Endothelial cell of umbilical vein (primary cell): ENCODE measurements around the gene CD47. TPM values are rescaled to one million over a fixed set of nuclear protein-coding genes. Genes with fewer than 3 reads are reported as not detected.

Source experiments
- BruUV-seq: library from RNA; stranded (reverse); fragments of 400-500 nt; replicated peaks from 2 replicates; lab custom pipeline; 2021; lab: Mats Ljungman, UMichigan
- CTCF ChIA-PET: fragments of 300-600, 350-600 bp; sonication (Branson Sonifier 250); formaldehyde crosslinking; loops from one replicate; lab custom pipeline; 2021; ENCODE audit warnings: antibody characterized with exemption, inconsistent platforms; lab: Charles Lee
- POLR2A ChIA-PET: fragments of 300-600, 350-600 bp; sonication (Branson Sonifier 250); formaldehyde crosslinking; loops from one replicate; lab custom pipeline; 2021; ENCODE audit warnings: antibody characterized with exemption, inconsistent platforms; lab: Charles Lee
- DNase-seq: peaks from one replicate; pipeline ENCODE4 v3.0.0-alpha.2; 2011; ENCODE audit warnings: low read depth, low spot score
- FAIRE-seq: peaks from 2 replicates; lab custom pipeline; 2011; peaks lifted over from hg19 to GRCh38; lab: Jason Lieb, UNC
- H2AFZ ChIP-seq: 2 replicates; pipeline ENCODE4 v1.6.0; 2012; ENCODE audit warnings: low read depth, low read length, control low read depth, inconsistent platforms
- H3K27ac ChIP-seq: 2 replicates; pipeline ENCODE4 v1.5.1; 2011; ENCODE audit warnings: low read depth, mild to moderate bottlenecking, control low read depth, low read length, moderate library complexity; ENCODE audit not compliant: insufficient read depth
- H3K27me3 ChIP-seq, 2 experiments: 2 replicates each; pipeline versions ENCODE4 v1.6.0 to v1.6.1; 2011; ENCODE audit warnings: low read length in 2 of 2, mixed read lengths in 1 of 2; ENCODE audit not compliant: control insufficient read depth in 2 of 2, insufficient read depth in 2 of 2
- H3K36me3 ChIP-seq, 2 experiments: 2 replicates in 1 of 2; 3 replicates in 1 of 2; pipeline ENCODE4 v1.5.1; 2011; ENCODE audit warnings: low read length in 2 of 2, mild to moderate bottlenecking in 1 of 2, moderate library complexity in 1 of 2; ENCODE audit not compliant: control insufficient read depth in 2 of 2, insufficient read depth in 2 of 2; ENCODE audit errors: extremely low read depth in 1 of 2
- H3K4me1 ChIP-seq: 3 replicates; pipeline ENCODE4 v1.5.1; 2011; ENCODE audit warnings: mild to moderate bottlenecking, low read length; ENCODE audit not compliant: control insufficient read depth, insufficient read depth; ENCODE audit errors: extremely low read depth
- H3K4me2 ChIP-seq: 2 replicates; pipeline ENCODE4 v1.6.1; 2011; ENCODE audit warnings: low read length, control low read depth, mixed read lengths; ENCODE audit not compliant: insufficient read depth
- H3K4me3 ChIP-seq, 3 experiments: fragments of 200-600 bp in 1 of 3; sonication (generic), shearing (Covaris generic) in 1 of 3; replicated peaks in 1 of 3; 2 replicates each; pipeline ENCODE4 v1.5.1; 2011 to 2016; ENCODE audit warnings: control low read depth in 3 of 3, low read length in 3 of 3, mild to moderate bottlenecking in 2 of 3, inconsistent platforms in 1 of 3, low read depth in 1 of 3, moderate library complexity in 1 of 3; ENCODE audit not compliant: insufficient read depth in 1 of 3
- H3K79me2 ChIP-seq: 2 replicates; pipeline ENCODE4 v1.6.0; 2012; ENCODE audit warnings: low read length, inconsistent platforms; ENCODE audit not compliant: control insufficient read depth, insufficient read depth
- H3K9ac ChIP-seq: replicated peaks from 2 replicates; pipeline ENCODE3; 2011; ENCODE audit warnings: low read length, control low read depth; ENCODE audit not compliant: insufficient read depth; ENCODE audit errors: extremely low read depth
- H3K9me1 ChIP-seq: replicated peaks from 3 replicates; pipeline ENCODE4 v1.6.0; 2011; ENCODE audit warnings: mild to moderate bottlenecking, low read length; ENCODE audit not compliant: control insufficient read depth, insufficient read depth; ENCODE audit errors: extremely low read depth
- H3K9me3 ChIP-seq: replicated peaks from 2 replicates; pipeline ENCODE4 v1.5.1; 2012; ENCODE audit warnings: low read length, inconsistent platforms; ENCODE audit not compliant: control insufficient read depth, insufficient read depth
- H4K20me1 ChIP-seq: replicated peaks from 2 replicates; pipeline ENCODE3; 2011; ENCODE audit warnings: mild to moderate bottlenecking, low read length; ENCODE audit not compliant: control insufficient read depth, insufficient read depth; ENCODE audit errors: extremely low read depth
- CTCF ChIP-seq, 2 donors: IDR thresholded peaks; 1 replicate in 1 of 2; 2 replicates in 1 of 2; pipeline ENCODE4 v1.5.1; 2011; ENCODE audit warnings: low read length in 2 of 2, mild to moderate bottlenecking in 2 of 2, moderate library complexity in 2 of 2, control low read depth in 1 of 2, inconsistent platforms in 1 of 2, low read depth in 1 of 2; ENCODE audit not compliant: insufficient read depth in 1 of 2; ENCODE audit errors: extremely low read depth in 1 of 2
- EZH2 ChIP-seq: IDR thresholded peaks from 2 replicates; pipeline ENCODE4 v1.6.1; 2012; ENCODE audit warnings: borderline replicate concordance, low read depth, mild to moderate bottlenecking, moderate library complexity, low read length, inconsistent platforms; ENCODE audit not compliant: severe bottlenecking
- FOS ChIP-seq: IDR thresholded peaks from 2 replicates; pipeline ENCODE4 v1.6.1; 2011; ENCODE audit warnings: mild to moderate bottlenecking, low read length, moderate library complexity, borderline replicate concordance; ENCODE audit not compliant: insufficient read depth
- GATA2 ChIP-seq: IDR thresholded peaks from 2 replicates; pipeline ENCODE4 v1.7.0; 2011; ENCODE audit warnings: low read depth, mild to moderate bottlenecking, moderate library complexity, mixed read lengths, low read length; ENCODE audit not compliant: insufficient read length, insufficient read depth
- JUN ChIP-seq: IDR thresholded peaks from 2 replicates; pipeline ENCODE4 v1.6.1; 2011; ENCODE audit warnings: borderline replicate concordance, low read depth; ENCODE audit not compliant: insufficient read length, insufficient read depth
- MAX ChIP-seq: IDR thresholded peaks from 2 replicates; pipeline ENCODE4 v1.6.1; 2011; ENCODE audit not compliant: insufficient read depth, insufficient read length
- MYC ChIP-seq: IDR thresholded peaks from one replicate; pipeline ENCODE4 v1.6.1; 2011; ENCODE audit warnings: mild to moderate bottlenecking, low read depth, low read length
- POLR2A ChIP-seq: IDR thresholded peaks from 2 replicates; pipeline ENCODE4 v1.6.1; 2012; ENCODE audit warnings: low read depth, mild to moderate bottlenecking, control low read depth, low read length
- POLR2AphosphoS5 ChIP-seq: IDR thresholded peaks from 2 replicates; pipeline ENCODE4 v1.6.1; 2012; ENCODE audit warnings: low read depth, mild to moderate bottlenecking, control low read depth, low read length, moderate library complexity; ENCODE audit not compliant: insufficient read depth
- dilution Hi-C: fragments of 300-500 bp; cut with MboI; formaldehyde crosslinking; loops from one replicate; pipeline ENCODE4 v1.15.0; 2019; ENCODE audit warnings: low sequenced_read_pairs; ENCODE audit not compliant: extremely low pct_ligation_motif_present
- intact Hi-C: fragments of 100-400 bp; cut with micrococcal nuclease; formaldehyde crosslinking; loops from one replicate; pipeline ENCODE4 v1.10.0; 2022
- polyA plus RNA-seq, 4 experiments: library from polyadenylated mRNA; depleted of rRNA in 3 of 4; stranded (reverse) in 3 of 4; unstranded in 1 of 4; fragments of >200 nt; gene quantifications; 2 replicates each; pipeline versions ENCODE4 v1.2.1 to v1.2.3, GENCODE V29; 2011 to 2012; ENCODE audit warnings: missing spikeins in 1 of 4
- total RNA-seq: library from RNA; stranded (reverse); gene quantifications from 2 replicates; pipeline ENCODE4 v1.2.3, GENCODE V29; 2021

CD47 gene
- total and polyA plus RNA-seq, 2 donors (not counting 3 experiments of a cell fraction or from before 2014, with no cell fraction given): 29.3 to 32.2 TPM

- Histone ChIP-seq H3K27me3 (no peaks in the 10 kb centered on the region), H3K27ac (no peak overlapping the region), H3K79me2 (no peaks in the 10 kb centered on the region), H3K4me3 (no peak overlapping the region), H3K4me1 (no peaks in the 10 kb centered on the region), H3K9me1 (no peaks in the 10 kb centered on the region), H3K9ac (no peak overlapping the region), H3K36me3 (no peaks in the 10 kb centered on the region), H3K9me3 (no peaks in the 10 kb centered on the region), H4K20me1 (no peaks in the 10 kb centered on the region), H3K4me2 (no peak overlapping the region), H2AFZ (no peak overlapping the region)
- ChIA-PET CTCF (interaction anchor here (1.4 kb wide), 1 partner anchor 75 kb away, joined by 3 read pairs; no protein-coding TSS in a partner anchor), POLR2A (no interaction called here)
- no peak for TF ChIP-seq POLR2A
- TF ChIP-seq MYC: no peak
- TF ChIP-seq EZH2: no peak
- TF ChIP-seq MAX: no peak
- no peak for TF ChIP-seq FOS
- TF ChIP-seq POLR2AphosphoS5: no peak
- TF ChIP-seq CTCF (IDR thresholded peaks at IDR 0.05; ENCODE audit: extremely low read depth in 1 of 2, insufficient read depth in 1 of 2, low read depth in 1 of 2, low read length in 2 of 2): no peak
- no peak for TF ChIP-seq GATA2
- no peak for TF ChIP-seq JUN
- FAIRE-seq (no peak), DNase-seq (no peak)
- intact Hi-C loops (no loop called here), dilution Hi-C loops (no loop called here)
- no TSS peak for BruUV-seq
These were observed 78.5 kb downstream of the CD47 start for GRCh38 chr3:108012304-108012703.
